GM12878 (cell line): Measurements from ENCODE around the gene CDCA7L. TPM values are rescaled to one million over a fixed set of nuclear protein-coding genes. Genes with fewer than 3 reads are reported as not detected.

Experiments used
- ATAC-seq: fragments of 200-7000 bp; cut with Tn5 transposase; 3 replicates; pipeline ENCODE4 v1.9.1; 2020; ENCODE audit warnings: mild to moderate bottlenecking, moderate library complexity
- BruUV-seq: library from RNA; stranded (reverse); fragments of 400-500 nt; replicated peaks from 2 replicates; lab custom pipeline; 2021; lab: Mats Ljungman, UMichigan
- CTCF ChIA-PET: fragments of 300-600 bp; sonication (Branson Sonifier 250); formaldehyde crosslinking; extraction: SDS; loops from one replicate; lab custom pipeline; 2021; ENCODE audit warnings: inconsistent platforms; lab: Yijun Ruan, JAX
- POLR2A ChIA-PET: fragments of 350-600 bp; formaldehyde crosslinking; extraction: SDS; loops from one replicate; lab custom pipeline; 2021; ENCODE audit warnings: inconsistent platforms; lab: Charles Lee
- RAD21 ChIA-PET: fragments of 300-600 bp; sonication (Branson Sonifier 250); formaldehyde crosslinking; loops from one replicate; lab custom pipeline; 2023; ENCODE audit warnings: antibody characterized with exemption; ENCODE audit not compliant: unreplicated experiment; lab: Charles Lee
- SMC1A ChIA-PET: fragments of 300-600 bp; sonication (Branson Sonifier 250); formaldehyde crosslinking; loops from one replicate; lab custom pipeline; 2023; ENCODE audit not compliant: unreplicated experiment, uncharacterized antibody; lab: Charles Lee
- DNase-seq: peaks from one replicate; pipeline ENCODE4 v3.0.0-alpha.2; 2011; ENCODE audit warnings: low read depth, low spot score
- FAIRE-seq: peaks from 3 replicates; lab custom pipeline; 2011; peaks lifted over from hg19 to GRCh38; lab: Jason Lieb, UNC
- H2AFZ ChIP-seq: 2 replicates; pipeline ENCODE4 v1.6.0; 2011; ENCODE audit warnings: low read depth, low read length, control low read depth; ENCODE audit not compliant: control insufficient read depth
- H3K27ac ChIP-seq: 2 replicates; pipeline ENCODE4 v1.5.1; 2011; ENCODE audit warnings: control low read depth; ENCODE audit not compliant: control insufficient read depth, insufficient read depth
- H3K27me3 ChIP-seq, 2 experiments: replicated peaks in 1 of 2; 2 replicates each; pipeline versions ENCODE4 v1.6.0 to v1.6.1; 2011; ENCODE audit warnings: low read length in 1 of 2; ENCODE audit not compliant: control insufficient read depth in 2 of 2, insufficient read depth in 2 of 2
- H3K36me3 ChIP-seq, 2 experiments: 2 replicates each; pipeline ENCODE4 v1.5.1; 2011; ENCODE audit warnings: low read length in 1 of 2; ENCODE audit not compliant: control insufficient read depth in 2 of 2, insufficient read depth in 2 of 2
- H3K4me1 ChIP-seq: 2 replicates; pipeline ENCODE4 v1.6.1; 2011; ENCODE audit warnings: mild to moderate bottlenecking, low read length, moderate library complexity, mixed read lengths; ENCODE audit not compliant: control insufficient read depth, insufficient read depth
- H3K4me2 ChIP-seq: 2 replicates; pipeline ENCODE4 v1.6.0; 2011; ENCODE audit warnings: control low read depth; ENCODE audit not compliant: control insufficient read depth, insufficient read depth
- H3K4me3 ChIP-seq: fragments of 200-600 bp; sonication (generic); 2 replicates; pipeline ENCODE4 v1.5.1; 2016
- H3K79me2 ChIP-seq: 2 replicates; pipeline ENCODE4 v1.6.0; 2011; ENCODE audit warnings: low read length; ENCODE audit not compliant: control insufficient read depth, insufficient read depth
- H3K9ac ChIP-seq: 2 replicates; pipeline ENCODE4 v1.8.0; 2011; ENCODE audit warnings: low read length, control low read depth, mixed read lengths; ENCODE audit not compliant: control insufficient read depth, insufficient read depth
- H3K9me3 ChIP-seq: replicated peaks from 3 replicates; pipeline ENCODE4 v1.5.1; 2011; ENCODE audit warnings: mild to moderate bottlenecking, low read length; ENCODE audit not compliant: control insufficient read depth, insufficient read depth
- H4K20me1 ChIP-seq: 2 replicates; pipeline ENCODE4 v1.6.0; 2011; ENCODE audit not compliant: control insufficient read depth, insufficient read depth
- CHD2 ChIP-seq: IDR thresholded peaks from 2 replicates; pipeline ENCODE4 v1.6.1; 2011; ENCODE audit warnings: low read depth, low read length, improper control_type of control experiment, borderline replicate concordance
- JUND ChIP-seq: IDR thresholded peaks from 2 replicates; pipeline ENCODE4 v1.6.1; 2012; ENCODE audit warnings: low read depth, mild to moderate bottlenecking, low read length, improper control_type of control experiment, moderate library complexity
- MYC ChIP-seq: IDR thresholded peaks from 2 replicates; pipeline ENCODE4 v1.6.1; 2011; ENCODE audit warnings: mild to moderate bottlenecking, low read length, moderate library complexity, inconsistent platforms; ENCODE audit not compliant: insufficient read depth, insufficient replicate concordance, insufficient read length, severe bottlenecking
- NR2F1 ChIP-seq: fragments of 450-650 bp; conservative IDR thresholded peaks from 2 replicates; pipeline ENCODE4 v1.6.1; 2017; ENCODE audit warnings: mild to moderate bottlenecking
- SIX5 ChIP-seq: IDR thresholded peaks from 2 replicates; pipeline ENCODE4 v1.6.1; 2011; ENCODE audit warnings: mild to moderate bottlenecking, low read depth, low read length, moderate library complexity; ENCODE audit not compliant: severe bottlenecking
- STAT1 ChIP-seq: fragments of 450-650 bp; conservative IDR thresholded peaks from 2 replicates; pipeline ENCODE4 v1.6.1; 2014; ENCODE audit warnings: antibody characterized with exemption, mild to moderate bottlenecking
- WGBS: methylation state at CpG from one replicate; pipeline ENCODE4 v1.1.6; 2016; ENCODE audit warnings: low lambda C conversion rate; ENCODE audit not compliant: insufficient replicate concordance, insufficient coverage; ENCODE audit errors: missing lambda C conversion rate; 5-methylcytosine and 5-hydroxymethylcytosine counted together
- in situ Hi-C: fragments of 300-500 bp; cut with MboI; formaldehyde crosslinking; loops from 9 replicates; pipeline ENCODE4 v1.14.3; 2018; ENCODE audit warnings: mixed read lengths
- intact Hi-C: fragments of 100-400 bp; cut with micrococcal nuclease; formaldehyde crosslinking; loops from one replicate; pipeline ENCODE4 v1.14.2; 2022; ENCODE audit not compliant: unreplicated experiment
- polyA plus RNA-seq, 11 experiments: library from polyadenylated mRNA; depleted of rRNA in 4 of 11; unstranded in 6 of 11; stranded (reverse) in 5 of 11; fragments of >200 nt; fragmentation: Nextera tagmentation in 4 of 11; fragmentation: Illumina TruSeq in 1 of 11; extraction: Ambion mirVana in 4 of 11; extraction: Trizol in 1 of 11; gene quantifications; 1 replicate in 1 of 11; 2 replicates in 10 of 11; pipeline versions ENCODE4 v1.2.1 to v1.2.3, GENCODE V29; 2011 to 2016; ENCODE audit warnings: inconsistent platforms in 2 of 11, missing spikeins in 2 of 11, low read depth in 1 of 11
- total RNA-seq, 4 experiments: library from RNA; depleted of rRNA in 3 of 4; stranded (reverse); fragments of >200 nt in 3 of 4; fragmentation: Illumina TruSeq in 1 of 4; extraction: Trizol in 1 of 4; gene quantifications; 2 replicates each; pipeline versions ENCODE4 v1.2.1 to v1.2.3, GENCODE V29; 2013 to 2021
- TF ChIP-seq, protein P1 (sequence below): fragments of 450-650 bp; IDR thresholded peaks from 2 replicates; pipeline ENCODE4 v1.6.1; 2017; ENCODE audit warnings: mild to moderate bottlenecking, moderate library complexity

The CDCA7L gene
- total and polyA plus RNA-seq, 10 of the 15 experiments (the other 5 are each of a cell fraction or from before 2014, with no cell fraction given), result 30.3 to 92.2 (median 68.5) TPM

DNA sequence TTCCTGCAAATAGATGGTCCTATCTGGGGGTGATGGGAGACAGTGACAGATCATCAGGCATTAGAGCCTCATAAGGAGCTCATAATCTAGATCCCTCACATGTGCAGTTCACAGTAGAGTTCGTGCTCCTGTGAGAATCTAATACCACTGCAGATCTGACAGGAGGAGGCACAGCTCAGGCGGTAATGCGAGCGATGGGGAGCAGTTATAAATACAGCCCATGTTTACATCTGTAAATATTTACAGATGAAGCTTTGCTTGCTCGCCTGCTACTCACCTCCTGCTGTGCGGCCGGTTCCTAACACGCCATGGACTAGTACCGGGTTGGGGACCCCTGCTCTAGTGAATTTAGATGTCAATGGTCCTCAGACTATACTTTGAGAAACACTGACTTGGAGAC is 17.0 kb upstream of the CDCA7L start:
- ChIA-PET POLR2A (no interaction called here), RAD21 (interaction anchor here (0.9 to 1.9 kb wide), 3 partner anchors 11 to 23 kb away, joined by 3 to 5 read pairs (median 4); partner anchors contain the start of gene CDCA7L), SMC1A (interaction anchor here (1.4 to 7.8 kb wide), 6 partner anchors 8 to 65 kb away, joined by 4 to 96 read pairs (median 6); partner anchors contain the start of gene CDCA7L)
- Histone ChIP-seq H3K36me3 (no peaks in the 10 kb centered on the region), H3K4me3 (no peak overlapping the region), H3K27ac (no peak overlapping the region), H3K9me3 (no peaks in the 10 kb centered on the region), H3K4me1 (peaks cover 21% of the 10 kb centered on the region), H3K4me2 (no peak overlapping the region), H3K27me3 (no peaks in the 10 kb centered on the region), H3K79me2 (no peaks in the 10 kb centered on the region), H3K9ac (no peak overlapping the region)
- 84% methylated on average over 9 of the region's 9 CpGs for WGBS
- DNase-seq, result no peak
- in situ Hi-C loops (no loop called here), intact Hi-C loops (no loop called here)
- no peak for FAIRE-seq
- TF ChIP-seq SIX5, result no peak
- no peak for TF ChIP-seq STAT1
- no peak for TF ChIP-seq JUND
- TF ChIP-seq NR2F1, result no peak
- TF ChIP-seq MYC, result no peak
- TF ChIP-seq CHD2, result no peak
- TF ChIP-seq, protein P1, sequence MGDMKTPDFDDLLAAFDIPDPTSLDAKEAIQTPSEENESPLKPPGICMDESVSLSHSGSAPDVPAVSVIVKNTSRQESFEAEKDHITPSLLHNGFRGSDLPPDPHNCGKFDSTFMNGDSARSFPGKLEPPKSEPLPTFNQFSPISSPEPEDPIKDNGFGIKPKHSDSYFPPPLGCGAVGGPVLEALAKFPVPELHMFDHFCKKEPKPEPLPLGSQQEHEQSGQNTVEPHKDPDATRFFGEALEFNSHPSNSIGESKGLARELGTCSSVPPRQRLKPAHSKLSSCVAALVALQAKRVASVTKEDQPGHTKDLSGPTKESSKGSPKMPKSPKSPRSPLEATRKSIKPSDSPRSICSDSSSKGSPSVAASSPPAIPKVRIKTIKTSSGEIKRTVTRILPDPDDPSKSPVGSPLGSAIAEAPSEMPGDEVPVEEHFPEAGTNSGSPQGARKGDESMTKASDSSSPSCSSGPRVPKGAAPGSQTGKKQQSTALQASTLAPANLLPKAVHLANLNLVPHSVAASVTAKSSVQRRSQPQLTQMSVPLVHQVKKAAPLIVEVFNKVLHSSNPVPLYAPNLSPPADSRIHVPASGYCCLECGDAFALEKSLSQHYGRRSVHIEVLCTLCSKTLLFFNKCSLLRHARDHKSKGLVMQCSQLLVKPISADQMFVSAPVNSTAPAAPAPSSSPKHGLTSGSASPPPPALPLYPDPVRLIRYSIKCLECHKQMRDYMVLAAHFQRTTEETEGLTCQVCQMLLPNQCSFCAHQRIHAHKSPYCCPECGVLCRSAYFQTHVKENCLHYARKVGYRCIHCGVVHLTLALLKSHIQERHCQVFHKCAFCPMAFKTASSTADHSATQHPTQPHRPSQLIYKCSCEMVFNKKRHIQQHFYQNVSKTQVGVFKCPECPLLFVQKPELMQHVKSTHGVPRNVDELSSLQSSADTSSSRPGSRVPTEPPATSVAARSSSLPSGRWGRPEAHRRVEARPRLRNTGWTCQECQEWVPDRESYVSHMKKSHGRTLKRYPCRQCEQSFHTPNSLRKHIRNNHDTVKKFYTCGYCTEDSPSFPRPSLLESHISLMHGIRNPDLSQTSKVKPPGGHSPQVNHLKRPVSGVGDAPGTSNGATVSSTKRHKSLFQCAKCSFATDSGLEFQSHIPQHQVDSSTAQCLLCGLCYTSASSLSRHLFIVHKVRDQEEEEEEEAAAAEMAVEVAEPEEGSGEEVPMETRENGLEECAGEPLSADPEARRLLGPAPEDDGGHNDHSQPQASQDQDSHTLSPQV, result no peak
- TF ChIP-seq, all 136 proteins: peak for 0
- no peak for ATAC-seq
- CTCF ChIA-PET, result interaction anchor here (0.7 to 1.8 kb wide), 4 partner anchors 11 to 39 kb away, joined by 3 to 5 read pairs (median 4); no protein-coding TSS in a partner anchor
- H2AFZ ChIP-seq, result no peak overlapping the region
- no TSS peak for BruUV-seq
- H4K20me1 ChIP-seq, result no peaks in the 10 kb centered on the region
